Spleen (tissue), 11 donors: ENCODE measurements around the gene MYBPHL. TPM values are rescaled to one million over a fixed set of nuclear protein-coding genes. Genes with fewer than 3 reads are reported as not detected.

Experiments
- DNase-seq: peaks from one replicate; pipeline ENCODE4 v3.0.0-alpha.2; 2020
- H3K27ac ChIP-seq, 8 donors: fragments of 200-600 bp; sonication (generic) in 7 of 8; 1 replicate in 4 of 8; 2 replicates in 4 of 8; pipeline versions ENCODE4 v1.5.0 to v1.8.0; 2016 to 2021; ENCODE audit warnings: inconsistent platforms in 4 of 8, mild to moderate bottlenecking in 4 of 8, moderate library complexity in 1 of 8
- H3K27me3 ChIP-seq, 7 donors: fragments of 200-600 bp; sonication (generic) in 6 of 7; replicated peaks in 1 of 7; 1 replicate in 4 of 7; 2 replicates in 3 of 7; pipeline versions ENCODE4 v1.5.0 to v1.8.0; 2016 to 2021; ENCODE audit warnings: inconsistent platforms in 3 of 7, mild to moderate bottlenecking in 1 of 7
- H3K36me3 ChIP-seq, 6 donors: fragments of 200-600 bp; sonication (generic) in 5 of 6; 1 replicate in 4 of 6; 2 replicates in 2 of 6; pipeline versions ENCODE4 v1.5.0 to v1.8.0; 2016 to 2021; ENCODE audit warnings: inconsistent platforms in 2 of 6
- H3K4me1 ChIP-seq, 6 donors: fragments of 200-600 bp; sonication (generic) in 5 of 6; 1 replicate in 3 of 6; 2 replicates in 3 of 6; pipeline versions ENCODE4 v1.5.0 to v1.8.0; 2016 to 2021; ENCODE audit warnings: inconsistent platforms in 3 of 6
- H3K4me3 ChIP-seq, 8 donors: fragments of 200-600 bp; sonication (generic) in 7 of 8; 1 replicate in 4 of 8; 2 replicates in 4 of 8; pipeline versions ENCODE4 v1.5.0 to v1.8.0; 2016 to 2021; ENCODE audit warnings: inconsistent platforms in 4 of 8, mild to moderate bottlenecking in 4 of 8, moderate library complexity in 2 of 8
- H3K9me3 ChIP-seq, 8 donors: fragments of 200-600 bp; sonication (generic) in 7 of 8; 1 replicate in 4 of 8; 2 replicates in 4 of 8; pipeline versions ENCODE4 v1.5.0 to v1.8.0; 2016 to 2021; ENCODE audit warnings: inconsistent platforms in 4 of 8
- CTCF ChIP-seq, 11 experiments: fragments of 200-600 bp in 7 of 11; fragments of 450-650 bp in 4 of 11; sonication (generic) in 4 of 11; IDR thresholded peaks in 8 of 11; conservative IDR thresholded peaks in 3 of 11; 1 replicate in 7 of 11; 2 replicates in 4 of 11; pipeline versions ENCODE4 v1.4.0 to v1.8.0; 2016 to 2021; ENCODE audit warnings: antibody characterized with exemption in 11 of 11, inconsistent platforms in 4 of 11, mild to moderate bottlenecking in 1 of 11
- POLR2A ChIP-seq, 3 donors: fragments of 450-650 bp; IDR thresholded peaks; one replicate each; pipeline ENCODE4 v1.5.1; 2017; ENCODE audit warnings: antibody characterized with exemption in 3 of 3, mild to moderate bottlenecking in 1 of 3
- POLR2AphosphoS5 ChIP-seq, 3 donors: sonication (generic); formaldehyde crosslinking; IDR thresholded peaks; one replicate each; pipeline ENCODE4 v1.5.1; 2017; ENCODE audit warnings: antibody characterized with exemption in 3 of 3
- WGBS, 5 donors: extraction: QIAGEN DNeasy Blood & Tissue Kit in 3 of 5; methylation state at CpG; one replicate each; pipeline versions ENCODE4 v1.1.5 to v1.1.7; 2013 to 2018; 5-methylcytosine and 5-hydroxymethylcytosine counted together
- intact Hi-C: fragments of 100-400 bp; cut with DNase I; formaldehyde crosslinking; loops from one replicate; pipeline ENCODE4 v1.15.0; 2023; ENCODE audit warnings: low total_unique reads
- polyA plus RNA-seq, 3 donors: library from polyadenylated mRNA; stranded (reverse); fragments of 200-250 nt; gene quantifications; one replicate each; pipeline ENCODE4 v1.2.1, GENCODE V29; 2013
- total RNA-seq, 7 donors: library from RNA; depleted of rRNA in 3 of 7; stranded (reverse); fragments of >200 nt in 3 of 7; fragmentation: NEBNext Ultra II Directional in 4 of 7; extraction: Animal tissue kit (Norgen Biotek cat#: 25700) in 4 of 7; gene quantifications; one replicate each; pipeline versions ENCODE4 v1.1.0 to v1.2.1, GENCODE V29; 2016 to 2021
- donor health status: healthy with polysubstance abuse.
- donor health status: DM: no; HTN: no; CAD: no; lungs with moderate emphysema.
- donor health status: DM: no; HTN: no; CAD: no.
- donor health status: Bipolar disorder and iron deficiency.
- donor health status: healthy.
- donor health status: DM: no; HTN: no; CAD: no.
- donor health status: DM: yes; HTN: yes; CAD: no.

The MYBPHL gene
- total and polyA plus RNA-seq, 10 donors: not detected

DNA sequence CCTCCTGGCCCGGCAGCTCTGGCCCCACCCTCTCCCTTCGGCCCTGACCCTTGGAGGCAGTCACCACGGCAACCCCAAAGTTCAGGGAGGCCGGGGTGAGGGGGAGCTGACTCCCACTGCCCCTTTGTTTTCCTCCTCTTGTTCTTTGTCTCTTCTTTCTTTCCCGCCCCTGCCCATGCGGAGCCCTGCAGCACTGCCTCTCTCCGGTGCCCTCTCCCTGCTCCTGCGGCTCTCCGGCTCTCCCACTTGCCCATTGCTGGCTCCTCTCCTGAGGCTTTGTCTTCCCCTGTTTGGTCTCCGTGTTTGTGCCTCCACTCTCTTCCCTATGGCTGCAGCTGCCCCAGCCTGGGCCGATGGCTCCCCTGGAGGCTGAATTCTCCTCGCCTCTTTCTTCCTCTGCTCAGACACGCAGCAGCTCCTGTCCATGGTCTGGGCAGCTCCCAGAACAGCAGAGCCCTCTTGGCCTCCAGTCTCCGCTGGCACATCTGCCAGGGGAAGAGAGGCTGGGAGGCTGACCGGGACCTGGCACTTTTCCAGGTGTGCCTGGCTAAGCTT, 51.6 kb downstream of the MYBPHL start:
- intact Hi-C loops: no loop called here
- no peaks in the 10 kb centered on the region for H3K36me3 ChIP-seq
- DNase-seq: no peak
- peaks cover 0 to 22% (median 2%) of the 10 kb centered on the region in 7 donors for H3K27me3 ChIP-seq
- H3K4me1 ChIP-seq: peaks cover 0 to 30% (median 16%) of the 10 kb centered on the region in 6 donors
- H3K9me3 ChIP-seq: no peaks in the 10 kb centered on the region
- H3K27ac ChIP-seq: no peak overlapping the region
- WGBS, 5 donors: 63 to 81% (median 72%) methylated on average over 13 to 15 of the region's 15 CpGs
- TF ChIP-seq POLR2AphosphoS5 (IDR thresholded peaks at IDR 0.05) (no peak), CTCF (IDR thresholded peaks at IDR 0.05 in 8 of 11, conservative IDR thresholded peaks at IDR 0.05 in 3 of 11) (no peak), POLR2A (IDR thresholded peaks at IDR 0.05) (no peak)
- no peak overlapping the region for H3K4me3 ChIP-seq

DNA sequence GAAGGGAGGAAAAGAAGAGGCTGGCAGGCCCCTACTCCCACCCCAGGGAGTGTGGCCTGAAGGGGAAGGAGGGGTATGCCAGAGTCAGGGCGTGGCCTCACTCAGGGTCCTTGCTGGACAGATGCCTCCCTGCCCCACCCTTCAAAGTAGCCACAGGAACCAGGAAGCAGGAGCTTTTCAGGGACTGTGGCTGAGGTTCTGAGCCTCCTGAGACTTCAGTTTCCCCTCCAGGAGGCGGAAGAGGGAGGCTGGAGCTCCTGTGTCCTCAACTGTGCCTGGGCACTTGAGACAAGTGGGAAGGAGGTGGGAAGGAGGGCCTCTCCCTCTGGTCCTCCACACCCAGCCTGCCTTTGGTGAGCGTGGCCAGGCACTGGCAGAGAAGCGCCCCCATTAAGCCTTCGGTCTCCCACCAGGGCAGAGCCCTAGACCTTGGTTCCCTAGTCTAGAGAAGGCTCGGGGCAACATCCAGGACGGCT, 52.2 kb downstream of the MYBPHL start:
- peak overlapping the region in 1 of 8 donors; percentile 55 for H3K27ac ChIP-seq
- peak; percentile 70 for DNase-seq
- intact Hi-C loops: no loop called here
- H3K36me3 ChIP-seq: no peaks in the 10 kb centered on the region
- H3K4me3 ChIP-seq: no peak overlapping the region
- WGBS, 5 donors: 72 to 85% (median 82%) methylated on average over 5 to 7 of the region's 7 CpGs
- H3K27me3 ChIP-seq: peaks cover 0 to 27% (median 7%) of the 10 kb centered on the region in 7 donors
- no peaks in the 10 kb centered on the region for H3K9me3 ChIP-seq
- TF ChIP-seq POLR2AphosphoS5 (IDR thresholded peaks at IDR 0.05): no peak
- H3K4me1 ChIP-seq: peaks cover 0 to 35% (median 20%) of the 10 kb centered on the region in 6 donors

- 46 to 68% (median 62%) methylated on average over 7 to 9 of the region's 9 CpGs for WGBS, 5 donors
- TF ChIP-seq POLR2AphosphoS5 (IDR thresholded peaks at IDR 0.05): no peak
- no peak for TF ChIP-seq CTCF (IDR thresholded peaks at IDR 0.05 in 8 of 11, conservative IDR thresholded peaks at IDR 0.05 in 3 of 11)
- TF ChIP-seq POLR2A (IDR thresholded peaks at IDR 0.05): no peak
- H3K36me3 ChIP-seq: no peaks in the 10 kb centered on the region
- H3K9me3 ChIP-seq: no peaks in the 10 kb centered on the region
- peak; percentile 57 for DNase-seq
- intact Hi-C loops: no loop called here
- peak overlapping the region in 4 of 8 donors; percentile 5 to 65 (median 30) for H3K27ac ChIP-seq
- no peak overlapping the region for H3K4me3 ChIP-seq
- H3K27me3 ChIP-seq: peaks cover 0 to 32% (median 7%) of the 10 kb centered on the region in 7 donors
- H3K4me1 ChIP-seq: peaks cover 0 to 38% (median 23%) of the 10 kb centered on the region in 6 donors
Measured at GRCh38 chr1:109253803-109254620, 52.8 kb downstream of the MYBPHL start.

- DNase-seq: peak; percentile 73
- Histone ChIP-seq H3K27ac (peak overlapping the region in 2 of 8 donors; percentile 55 to 65), H3K4me3 (no peak overlapping the region), H3K27me3 (peaks cover 0 to 40% (median 7%) of the 10 kb centered on the region in 7 donors), H3K36me3 (no peaks in the 10 kb centered on the region), H3K9me3 (no peaks in the 10 kb centered on the region), H3K4me1 (peaks cover 0 to 41% (median 26%) of the 10 kb centered on the region in 6 donors)
- no peak for TF ChIP-seq CTCF (IDR thresholded peaks at IDR 0.05 in 8 of 11, conservative IDR thresholded peaks at IDR 0.05 in 3 of 11)
- no peak for TF ChIP-seq POLR2AphosphoS5 (IDR thresholded peaks at IDR 0.05)
- no peak for TF ChIP-seq POLR2A (IDR thresholded peaks at IDR 0.05)
- intact Hi-C loops: no loop called here
- WGBS, 5 donors: 80 to 91% (median 85%) methylated on average over 21 to 33 of the region's 33 CpGs
Measured at GRCh38 chr1:109252893-109253802, 53.7 kb downstream of the MYBPHL start.
